ENCODE measurements around the gene KLHL22.
"Not testable (repeated sequence)": the region's sequence is repeated elsewhere in the genome, so short reads cannot be mapped to it uniquely, and the experiment has no call there.

The KLHL22 gene

GRCh38 chr22:20523086-20523983, 27.7 kb upstream of the KLHL22 start:
- DNase-seq, result no peak

DNA sequence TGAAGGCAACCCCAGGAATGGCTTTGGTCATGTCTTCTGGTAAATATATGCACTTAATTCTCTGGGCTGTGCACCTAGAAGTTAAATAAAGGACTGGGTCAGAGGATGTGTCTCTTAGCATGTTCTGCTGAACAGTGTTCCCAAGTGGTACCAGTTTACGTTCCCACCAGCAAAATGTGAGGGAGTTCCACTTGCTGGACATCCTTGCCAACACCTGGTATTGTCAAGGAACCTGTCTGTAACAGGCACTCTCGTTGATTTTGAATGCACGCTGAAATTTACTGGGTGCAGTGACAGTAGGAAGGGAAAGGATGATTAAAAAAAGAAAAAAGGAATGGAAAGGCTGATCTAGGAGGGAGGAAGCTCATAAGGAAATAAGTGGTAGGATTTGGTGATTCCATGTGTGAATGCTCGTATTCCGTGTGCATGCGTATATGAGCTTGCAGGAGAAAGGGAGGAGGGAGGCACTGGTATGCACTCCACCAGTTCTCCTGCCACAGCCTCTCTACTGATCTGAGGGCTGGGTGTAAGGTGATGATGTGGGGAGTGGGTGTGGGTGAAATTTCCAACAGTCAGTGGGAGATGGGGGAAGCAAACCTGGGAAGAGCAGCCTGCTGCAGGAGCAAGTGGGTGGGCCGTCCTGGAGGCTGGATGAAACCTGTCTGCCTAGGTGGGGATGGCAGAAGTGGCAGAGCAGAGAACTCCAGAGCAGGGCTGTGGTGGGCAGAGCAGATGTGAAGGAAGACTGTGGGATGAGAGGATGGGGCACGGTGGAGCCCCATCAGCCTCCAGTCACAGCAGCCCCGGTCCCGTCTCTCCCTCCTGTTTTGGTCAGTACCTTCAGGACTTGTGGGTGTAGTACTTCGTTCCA, 26.8 kb upstream of the KLHL22 start:
- DNase-seq, result no peak

- DNase-seq, result no peak
These were observed 24.5 kb upstream of the KLHL22 start for GRCh38 chr22:20520093-20520511.

DNA sequence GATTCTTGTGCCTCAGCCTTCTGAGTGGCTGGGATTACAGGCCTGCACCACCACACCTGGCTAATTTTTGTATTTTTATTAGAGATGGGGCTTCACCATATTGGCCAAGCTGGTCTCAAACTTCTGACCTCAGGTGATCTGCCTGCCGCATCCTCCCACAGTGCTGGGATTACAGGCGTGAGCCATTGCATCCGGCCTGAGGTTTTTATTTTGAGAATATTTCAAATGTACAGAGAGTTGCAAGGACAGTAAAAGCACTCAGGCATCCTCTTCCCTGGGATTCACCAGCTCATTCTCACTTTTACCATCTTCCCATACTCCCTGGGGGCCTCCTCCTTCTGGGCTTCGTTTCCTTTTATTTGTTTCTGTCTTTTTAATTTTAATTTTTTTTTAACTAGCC, 24.0 kb upstream of the KLHL22 start:
- DNase-seq, result no peak

- DNase-seq, result no peak
These were observed 22.4 kb upstream of the KLHL22 start for GRCh38 chr22:20517841-20518592.

GRCh38 chr22:20517422-20517821, 21.8 kb upstream of the KLHL22 start:
- DNase-seq, result no peak

GRCh38 chr22:20516399-20516798, 20.8 kb upstream of the KLHL22 start:
- no peak for DNase-seq

- DNase-seq, result no peak
These were observed 19.2 kb upstream of the KLHL22 start for GRCh38 chr22:20514658-20515406.

- DNase-seq, result no peak
These were observed 16.1 kb upstream of the KLHL22 start for GRCh38 chr22:20511578-20512229.

DNA sequence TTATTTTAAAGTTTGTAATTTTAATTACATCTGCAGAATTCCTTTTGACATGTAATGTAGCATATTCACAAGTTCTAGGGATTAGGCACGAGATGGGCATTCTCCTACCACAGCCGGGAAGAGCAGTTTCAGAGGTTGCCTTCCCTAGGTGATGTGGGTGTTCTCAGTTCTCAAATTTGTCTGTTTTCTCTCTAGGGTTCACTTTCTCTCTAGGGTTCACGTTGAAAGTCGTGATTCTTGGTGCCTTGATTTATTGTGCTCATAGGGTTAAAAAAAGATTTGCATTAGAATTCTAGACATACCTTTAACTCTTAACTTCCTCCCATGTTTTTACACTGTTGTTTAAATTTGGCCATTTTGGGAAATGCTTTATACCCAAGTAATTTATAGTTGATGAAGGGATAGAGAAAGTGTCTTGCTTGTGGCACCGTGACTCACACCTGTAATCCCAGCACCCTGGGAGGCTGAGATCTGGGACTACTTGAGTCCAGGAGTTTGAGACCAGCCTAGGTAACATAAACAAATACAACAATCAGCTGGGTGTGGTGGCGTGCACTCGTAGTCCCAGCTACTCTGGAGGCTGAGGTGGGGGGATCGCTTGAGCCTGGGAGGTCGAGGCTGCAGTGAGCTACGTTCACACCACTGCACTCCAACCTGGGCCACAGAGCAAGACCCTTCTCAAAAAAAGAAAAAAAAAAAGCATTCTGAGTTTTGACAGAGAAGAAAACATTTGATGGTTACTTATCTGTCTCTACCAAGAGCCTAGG, 15.4 kb upstream of the KLHL22 start:
- DNase-seq, result no peak

- peak; percentile 88 to 92 for DNase-seq
These were observed 13.9 kb upstream of the KLHL22 start for GRCh38 chr22:20509344-20510047.

GRCh38 chr22:20508815-20509271, 13.2 kb upstream of the KLHL22 start:
- DNase-seq, result no peak

GRCh38 chr22:20508067-20508755, 12.6 kb upstream of the KLHL22 start:
- not testable (repeated sequence) for DNase-seq

GRCh38 chr22:20507253-20508066, 11.9 kb upstream of the KLHL22 start, which contains the start of gene MED15:
Gene MED15, plus strand, starts transcription at chr22:20507610. Its CDS starts 69 bp downstream, at chr22:20507679.
- DNase-seq, result peak; percentile 73 to 77

DNA sequence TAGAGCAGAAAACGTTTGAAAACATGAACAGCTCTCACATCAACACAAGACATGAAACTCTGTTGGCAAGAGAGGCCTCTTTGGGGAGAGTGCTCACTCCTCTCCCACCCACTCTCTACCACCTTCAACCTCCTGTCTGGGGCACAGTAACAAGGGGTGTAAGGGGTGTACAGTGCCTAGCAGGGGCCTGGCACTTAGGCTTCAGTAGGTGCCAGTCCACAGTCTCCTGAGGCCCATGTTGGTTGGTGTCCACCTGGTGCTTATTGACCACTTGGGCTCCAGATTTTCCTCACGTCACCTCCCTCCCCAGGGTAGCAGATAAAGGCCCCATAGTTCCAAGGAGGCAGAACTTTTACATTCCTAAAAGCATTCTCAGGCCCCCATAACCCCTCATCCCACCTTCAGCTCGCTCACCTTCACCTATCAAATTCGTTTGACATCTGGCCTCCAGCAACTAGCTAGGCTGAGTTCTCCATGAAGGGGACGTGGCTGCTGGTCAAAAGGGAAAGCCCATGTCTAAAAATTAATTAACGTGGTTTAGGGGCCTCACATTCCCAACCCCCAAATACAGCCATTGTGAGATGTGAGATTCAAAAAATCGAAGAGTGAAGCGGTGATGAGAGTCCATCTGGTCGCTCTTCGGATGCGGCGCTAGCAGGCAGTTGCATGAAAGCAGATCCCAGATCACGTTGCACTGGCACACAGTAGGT, 11.1 kb upstream of the KLHL22 start:
- no peak for DNase-seq

- DNase-seq, result not testable (repeated sequence)
These were observed 8.8 kb upstream of the KLHL22 start for GRCh38 chr22:20504293-20504922.

GRCh38 chr22:20503816-20504215, 8.2 kb upstream of the KLHL22 start:
- no peak for DNase-seq

All from AML-193 (cell line).